Ovary (tissue), 3 donors: ENCODE measurements around the gene GRK2.

ENCODE experiments used
- EP300 ChIP-seq: sonication (generic); formaldehyde crosslinking; IDR thresholded peaks from one replicate; pipeline ENCODE4 v1.6.1; 2017; ENCODE audit warnings: antibody characterized with exemption
- TF ChIP-seq, protein P1 (sequence below), 3 donors: fragments of 450-650 bp in 2 of 3; fragments of 200-600 bp in 1 of 3; IDR thresholded peaks; one replicate each; pipeline versions ENCODE4 v1.5.1 to v1.8.0; 2016 to 2022; ENCODE audit warnings: antibody characterized with exemption in 3 of 3, mild to moderate bottlenecking in 1 of 3
- donor health status: DM: no; HTN: no; CAD: no.

DNA sequence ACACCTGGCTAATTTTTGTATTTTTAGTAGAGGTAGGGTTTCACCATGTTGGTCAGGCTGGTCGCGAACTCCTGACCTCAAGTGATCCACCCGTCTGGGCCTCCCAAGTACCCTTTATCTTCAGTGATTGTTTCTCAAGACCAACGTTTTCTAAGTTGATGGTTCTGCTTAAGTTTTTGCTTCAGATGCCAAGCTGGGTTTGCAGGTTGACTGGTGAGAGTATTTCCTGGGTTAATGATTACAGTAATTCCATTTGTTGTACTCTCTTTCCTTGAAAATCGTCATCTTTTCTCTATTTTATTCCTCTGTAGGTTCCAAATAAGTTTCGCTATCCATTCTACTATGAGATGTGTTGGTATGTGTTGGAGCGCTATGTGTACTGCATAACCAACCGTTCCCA is 38.5 kb upstream of the GRK2 start:
- TF ChIP-seq EP300 = no peak
- TF ChIP-seq, protein P1, sequence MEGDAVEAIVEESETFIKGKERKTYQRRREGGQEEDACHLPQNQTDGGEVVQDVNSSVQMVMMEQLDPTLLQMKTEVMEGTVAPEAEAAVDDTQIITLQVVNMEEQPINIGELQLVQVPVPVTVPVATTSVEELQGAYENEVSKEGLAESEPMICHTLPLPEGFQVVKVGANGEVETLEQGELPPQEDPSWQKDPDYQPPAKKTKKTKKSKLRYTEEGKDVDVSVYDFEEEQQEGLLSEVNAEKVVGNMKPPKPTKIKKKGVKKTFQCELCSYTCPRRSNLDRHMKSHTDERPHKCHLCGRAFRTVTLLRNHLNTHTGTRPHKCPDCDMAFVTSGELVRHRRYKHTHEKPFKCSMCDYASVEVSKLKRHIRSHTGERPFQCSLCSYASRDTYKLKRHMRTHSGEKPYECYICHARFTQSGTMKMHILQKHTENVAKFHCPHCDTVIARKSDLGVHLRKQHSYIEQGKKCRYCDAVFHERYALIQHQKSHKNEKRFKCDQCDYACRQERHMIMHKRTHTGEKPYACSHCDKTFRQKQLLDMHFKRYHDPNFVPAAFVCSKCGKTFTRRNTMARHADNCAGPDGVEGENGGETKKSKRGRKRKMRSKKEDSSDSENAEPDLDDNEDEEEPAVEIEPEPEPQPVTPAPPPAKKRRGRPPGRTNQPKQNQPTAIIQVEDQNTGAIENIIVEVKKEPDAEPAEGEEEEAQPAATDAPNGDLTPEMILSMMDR (IDR thresholded peaks at IDR 0.05) = no peak
